Suprapubic skin (tissue), 3 donors: Measurements from ENCODE around the gene TRABD2A.

ENCODE experiments used
- CTCF ChIP-seq, 2 donors: fragments of 200-600 bp in 1 of 2; fragments of 450-650 bp in 1 of 2; sonication (generic) in 1 of 2; IDR thresholded peaks; one replicate each; pipeline ENCODE4 v1.5.1; 2016 to 2019; ENCODE audit warnings: antibody characterized with exemption in 2 of 2, mild to moderate bottlenecking in 1 of 2, moderate library complexity in 1 of 2
- EP300 ChIP-seq: sonication (generic); formaldehyde crosslinking; IDR thresholded peaks from one replicate; pipeline ENCODE4 v1.6.1; 2017; ENCODE audit warnings: antibody characterized with exemption

DNA sequence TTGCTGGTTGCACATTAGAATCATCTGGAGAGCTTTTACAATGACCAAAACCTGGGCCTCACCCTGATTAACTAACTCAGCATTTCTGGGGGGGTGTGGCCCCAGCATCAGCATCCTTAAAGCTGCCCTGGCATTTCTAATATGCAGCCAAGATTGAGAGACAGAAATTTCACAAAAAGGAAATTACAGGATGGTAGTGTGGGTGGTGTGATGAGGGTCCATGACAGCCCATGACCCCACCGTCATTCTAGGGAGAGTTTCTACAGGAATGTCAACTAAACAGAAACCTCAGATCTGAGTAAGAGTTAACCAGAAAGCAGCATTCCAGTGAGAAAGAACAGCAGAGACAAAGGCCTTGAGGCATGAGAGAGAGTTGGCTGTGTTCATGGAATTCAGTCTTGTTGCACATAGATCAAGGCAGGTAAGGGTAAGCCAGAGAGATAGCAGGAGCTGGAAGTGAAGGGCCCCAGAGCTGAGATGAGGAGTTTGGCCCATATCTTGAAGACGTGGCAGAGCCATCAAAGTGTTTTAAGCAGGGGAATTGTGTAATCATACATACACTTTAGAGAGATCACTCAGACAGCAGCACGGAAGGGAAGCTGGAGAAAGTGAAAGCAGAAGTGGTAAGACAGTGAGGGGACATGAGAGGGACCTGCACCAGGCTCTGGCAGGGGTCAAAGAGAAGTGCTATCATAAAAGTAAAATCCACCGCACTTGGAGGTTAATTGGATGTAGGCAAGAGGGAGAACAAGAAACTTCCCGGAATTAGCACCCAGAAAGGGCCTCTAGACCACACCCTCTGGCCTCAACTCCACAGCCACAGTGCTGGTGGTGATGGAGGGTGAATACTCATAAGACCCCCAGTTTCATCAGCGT lies 7.8 kb upstream of the TRABD2A start:
- TF ChIP-seq CTCF (IDR thresholded peaks at IDR 0.05) (no peak), EP300 (no peak)
